Epidermal melanocyte (primary cell): ENCODE results near the gene TUFM.
"Not testable (repeated sequence)": the region's sequence is repeated elsewhere in the genome, so short reads cannot be mapped to it uniquely, and the experiment has no call there.

ENCODE experiments used
- DNase-seq: peaks from one replicate; pipeline ENCODE4 v3.0.0; 2011; ENCODE audit warnings: low spot score; ENCODE audit not compliant: insufficient read length

TUFM gene

GRCh38 chr16:28802235-28803019 is 43.7 kb downstream of the TUFM start:
- not testable (repeated sequence) for DNase-seq
